C4-2B (cell line): ENCODE measurements around the gene KIF23.

Source experiments
- ZFX ChIP-seq: fragments of 450-650 bp; IDR thresholded peaks from 2 replicates; pipeline ENCODE4 v1.6.1; 2017
- TF ChIP-seq, protein P1 (sequence below): fragments of 450-650 bp; conservative IDR thresholded peaks from 2 replicates; pipeline ENCODE4 v1.5.1; 2017; ENCODE audit warnings: mild to moderate bottlenecking

DNA sequence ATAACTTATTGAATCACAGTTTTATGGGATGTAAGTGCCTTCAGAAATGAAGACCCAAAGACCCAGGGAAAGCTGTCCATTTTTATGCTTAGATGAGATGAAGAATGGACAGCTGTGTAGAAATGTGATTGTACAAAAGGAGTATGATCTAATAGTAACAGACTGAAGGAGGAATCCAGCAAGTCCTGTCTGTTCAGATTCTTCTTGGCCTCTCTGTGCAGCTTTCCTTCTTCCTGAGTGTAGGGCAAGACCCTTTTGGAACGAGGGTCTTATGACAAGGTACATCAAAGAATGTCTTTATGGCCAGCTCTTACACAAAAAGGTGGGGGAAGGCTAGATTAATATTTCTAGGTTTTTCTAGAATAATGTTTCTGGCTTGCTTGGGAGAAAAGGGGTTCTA lies 1.4 kb upstream of the KIF23 start:
- TF ChIP-seq, protein P1, sequence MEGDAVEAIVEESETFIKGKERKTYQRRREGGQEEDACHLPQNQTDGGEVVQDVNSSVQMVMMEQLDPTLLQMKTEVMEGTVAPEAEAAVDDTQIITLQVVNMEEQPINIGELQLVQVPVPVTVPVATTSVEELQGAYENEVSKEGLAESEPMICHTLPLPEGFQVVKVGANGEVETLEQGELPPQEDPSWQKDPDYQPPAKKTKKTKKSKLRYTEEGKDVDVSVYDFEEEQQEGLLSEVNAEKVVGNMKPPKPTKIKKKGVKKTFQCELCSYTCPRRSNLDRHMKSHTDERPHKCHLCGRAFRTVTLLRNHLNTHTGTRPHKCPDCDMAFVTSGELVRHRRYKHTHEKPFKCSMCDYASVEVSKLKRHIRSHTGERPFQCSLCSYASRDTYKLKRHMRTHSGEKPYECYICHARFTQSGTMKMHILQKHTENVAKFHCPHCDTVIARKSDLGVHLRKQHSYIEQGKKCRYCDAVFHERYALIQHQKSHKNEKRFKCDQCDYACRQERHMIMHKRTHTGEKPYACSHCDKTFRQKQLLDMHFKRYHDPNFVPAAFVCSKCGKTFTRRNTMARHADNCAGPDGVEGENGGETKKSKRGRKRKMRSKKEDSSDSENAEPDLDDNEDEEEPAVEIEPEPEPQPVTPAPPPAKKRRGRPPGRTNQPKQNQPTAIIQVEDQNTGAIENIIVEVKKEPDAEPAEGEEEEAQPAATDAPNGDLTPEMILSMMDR = no peak
- no peak for TF ChIP-seq ZFX
